ENCODE measurements around the gene NCBP3.

The NCBP3 gene

DNA sequence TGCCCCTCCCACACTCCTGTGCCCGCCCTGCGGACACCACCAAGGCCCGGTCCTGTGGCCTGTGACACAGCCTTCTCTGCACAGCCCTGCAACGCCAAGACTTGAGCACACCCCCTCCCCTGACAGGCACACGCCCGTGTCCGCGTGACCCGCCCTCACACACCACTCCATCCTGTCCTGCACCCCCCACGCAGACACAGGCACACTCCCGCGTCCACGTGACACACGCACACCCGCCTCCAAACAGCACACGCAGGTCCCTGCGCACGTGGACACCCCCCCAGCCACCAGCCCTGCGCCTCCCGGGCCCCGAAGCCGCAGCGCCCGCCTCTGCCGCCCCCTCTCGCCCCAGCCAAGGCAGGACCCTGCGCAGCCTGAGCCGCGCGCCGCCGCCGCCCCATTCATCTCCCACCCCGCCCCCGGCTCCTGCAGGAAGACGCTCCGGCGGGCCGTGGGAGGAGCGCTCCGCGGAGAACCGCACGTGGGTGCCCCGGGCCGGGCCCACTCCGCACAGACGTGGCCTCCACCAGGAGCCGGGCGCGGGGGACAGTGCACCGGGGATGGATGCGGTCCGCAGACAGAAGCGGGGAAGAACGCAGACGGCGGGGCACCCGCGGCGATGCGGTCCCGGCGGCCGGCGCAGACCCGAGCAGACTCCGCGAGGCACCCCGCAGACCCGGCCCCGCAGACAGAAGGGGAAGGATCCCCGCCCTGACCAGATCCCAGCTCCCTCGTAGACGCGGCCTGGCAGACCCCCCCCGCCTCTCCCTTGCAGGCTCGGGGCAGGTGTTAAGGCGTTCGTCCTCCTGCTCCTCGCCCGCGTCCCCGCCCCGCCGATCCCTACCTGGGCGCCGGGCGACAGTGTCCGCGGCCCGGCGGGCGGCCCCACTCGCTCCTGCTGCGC, 46.3 kb upstream of the NCBP3 start (continued):
- TF ChIP-seq, protein P1, sequence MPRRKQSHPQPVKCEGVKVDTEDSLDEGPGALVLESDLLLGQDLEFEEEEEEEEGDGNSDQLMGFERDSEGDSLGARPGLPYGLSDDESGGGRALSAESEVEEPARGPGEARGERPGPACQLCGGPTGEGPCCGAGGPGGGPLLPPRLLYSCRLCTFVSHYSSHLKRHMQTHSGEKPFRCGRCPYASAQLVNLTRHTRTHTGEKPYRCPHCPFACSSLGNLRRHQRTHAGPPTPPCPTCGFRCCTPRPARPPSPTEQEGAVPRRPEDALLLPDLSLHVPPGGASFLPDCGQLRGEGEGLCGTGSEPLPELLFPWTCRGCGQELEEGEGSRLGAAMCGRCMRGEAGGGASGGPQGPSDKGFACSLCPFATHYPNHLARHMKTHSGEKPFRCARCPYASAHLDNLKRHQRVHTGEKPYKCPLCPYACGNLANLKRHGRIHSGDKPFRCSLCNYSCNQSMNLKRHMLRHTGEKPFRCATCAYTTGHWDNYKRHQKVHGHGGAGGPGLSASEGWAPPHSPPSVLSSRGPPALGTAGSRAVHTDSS (tag by site-specific recombination; IDR thresholded peaks at IDR 0.05): no peak
- TF ChIP-seq, protein P2, sequence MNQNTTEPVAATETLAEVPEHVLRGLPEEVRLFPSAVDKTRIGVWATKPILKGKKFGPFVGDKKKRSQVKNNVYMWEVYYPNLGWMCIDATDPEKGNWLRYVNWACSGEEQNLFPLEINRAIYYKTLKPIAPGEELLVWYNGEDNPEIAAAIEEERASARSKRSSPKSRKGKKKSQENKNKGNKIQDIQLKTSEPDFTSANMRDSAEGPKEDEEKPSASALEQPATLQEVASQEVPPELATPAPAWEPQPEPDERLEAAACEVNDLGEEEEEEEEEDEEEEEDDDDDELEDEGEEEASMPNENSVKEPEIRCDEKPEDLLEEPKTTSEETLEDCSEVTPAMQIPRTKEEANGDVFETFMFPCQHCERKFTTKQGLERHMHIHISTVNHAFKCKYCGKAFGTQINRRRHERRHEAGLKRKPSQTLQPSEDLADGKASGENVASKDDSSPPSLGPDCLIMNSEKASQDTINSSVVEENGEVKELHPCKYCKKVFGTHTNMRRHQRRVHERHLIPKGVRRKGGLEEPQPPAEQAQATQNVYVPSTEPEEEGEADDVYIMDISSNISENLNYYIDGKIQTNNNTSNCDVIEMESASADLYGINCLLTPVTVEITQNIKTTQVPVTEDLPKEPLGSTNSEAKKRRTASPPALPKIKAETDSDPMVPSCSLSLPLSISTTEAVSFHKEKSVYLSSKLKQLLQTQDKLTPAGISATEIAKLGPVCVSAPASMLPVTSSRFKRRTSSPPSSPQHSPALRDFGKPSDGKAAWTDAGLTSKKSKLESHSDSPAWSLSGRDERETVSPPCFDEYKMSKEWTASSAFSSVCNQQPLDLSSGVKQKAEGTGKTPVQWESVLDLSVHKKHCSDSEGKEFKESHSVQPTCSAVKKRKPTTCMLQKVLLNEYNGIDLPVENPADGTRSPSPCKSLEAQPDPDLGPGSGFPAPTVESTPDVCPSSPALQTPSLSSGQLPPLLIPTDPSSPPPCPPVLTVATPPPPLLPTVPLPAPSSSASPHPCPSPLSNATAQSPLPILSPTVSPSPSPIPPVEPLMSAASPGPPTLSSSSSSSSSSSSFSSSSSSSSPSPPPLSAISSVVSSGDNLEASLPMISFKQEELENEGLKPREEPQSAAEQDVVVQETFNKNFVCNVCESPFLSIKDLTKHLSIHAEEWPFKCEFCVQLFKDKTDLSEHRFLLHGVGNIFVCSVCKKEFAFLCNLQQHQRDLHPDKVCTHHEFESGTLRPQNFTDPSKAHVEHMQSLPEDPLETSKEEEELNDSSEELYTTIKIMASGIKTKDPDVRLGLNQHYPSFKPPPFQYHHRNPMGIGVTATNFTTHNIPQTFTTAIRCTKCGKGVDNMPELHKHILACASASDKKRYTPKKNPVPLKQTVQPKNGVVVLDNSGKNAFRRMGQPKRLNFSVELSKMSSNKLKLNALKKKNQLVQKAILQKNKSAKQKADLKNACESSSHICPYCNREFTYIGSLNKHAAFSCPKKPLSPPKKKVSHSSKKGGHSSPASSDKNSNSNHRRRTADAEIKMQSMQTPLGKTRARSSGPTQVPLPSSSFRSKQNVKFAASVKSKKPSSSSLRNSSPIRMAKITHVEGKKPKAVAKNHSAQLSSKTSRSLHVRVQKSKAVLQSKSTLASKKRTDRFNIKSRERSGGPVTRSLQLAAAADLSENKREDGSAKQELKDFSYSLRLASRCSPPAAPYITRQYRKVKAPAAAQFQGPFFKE (tag by site-specific recombination; IDR thresholded peaks at IDR 0.05; ENCODE audit: borderline replicate concordance): no peak
- TF ChIP-seq ZNF660 (tag by site-specific recombination; IDR thresholded peaks at IDR 0.05) (no peak), ZNF155 (tag by site-specific recombination; IDR thresholded peaks at IDR 0.05) (no peak), KLF7 (tag by site-specific recombination; IDR thresholded peaks at IDR 0.05; ENCODE audit: borderline replicate concordance) (peak; percentile 84), BCL11A (tag by site-specific recombination; IDR thresholded peaks at IDR 0.05; ENCODE audit: low read depth) (peak; percentile 82), ZNF221 (tag by site-specific recombination; IDR thresholded peaks at IDR 0.05; ENCODE audit: borderline replicate concordance) (no peak), ZSCAN30 (tag by site-specific recombination; IDR thresholded peaks at IDR 0.05) (no peak), HOXA7 (CRISPR knock-in tag; IDR thresholded peaks at IDR 0.05; ENCODE audit: borderline replicate concordance) (no peak), ZNF76 (tag by site-specific recombination; IDR thresholded peaks at IDR 0.05; ENCODE audit: borderline replicate concordance, low read depth) (no peak), ZNF571 (tag by site-specific recombination; IDR thresholded peaks at IDR 0.05) (no peak), ZNF600 (tag by site-specific recombination; IDR thresholded peaks at IDR 0.05) (peak; percentile 69; the same call in 1 of the 2 replicates), GLIS1 (tag by site-specific recombination; IDR thresholded peaks at IDR 0.05) (peak; percentile 99), ZNF768 (tag by site-specific recombination; IDR thresholded peaks at IDR 0.05) (no peak; the same call in 1 of the 2 replicates), ZNF791 (tag by site-specific recombination; IDR thresholded peaks at IDR 0.05) (no peak), ZNF701 (tag by site-specific recombination; IDR thresholded peaks at IDR 0.05) (no peak), ZNF214 (tag by site-specific recombination; IDR thresholded peaks at IDR 0.05; ENCODE audit: borderline replicate concordance) (no peak), OVOL3 (tag by site-specific recombination; IDR thresholded peaks at IDR 0.05) (no peak), ZNF555 (tag by site-specific recombination; conservative IDR thresholded peaks at IDR 0.05) (no peak), SP2 (tag by site-specific recombination; IDR thresholded peaks at IDR 0.05) (peak; percentile 95)
- TF ChIP-seq, protein P3, sequence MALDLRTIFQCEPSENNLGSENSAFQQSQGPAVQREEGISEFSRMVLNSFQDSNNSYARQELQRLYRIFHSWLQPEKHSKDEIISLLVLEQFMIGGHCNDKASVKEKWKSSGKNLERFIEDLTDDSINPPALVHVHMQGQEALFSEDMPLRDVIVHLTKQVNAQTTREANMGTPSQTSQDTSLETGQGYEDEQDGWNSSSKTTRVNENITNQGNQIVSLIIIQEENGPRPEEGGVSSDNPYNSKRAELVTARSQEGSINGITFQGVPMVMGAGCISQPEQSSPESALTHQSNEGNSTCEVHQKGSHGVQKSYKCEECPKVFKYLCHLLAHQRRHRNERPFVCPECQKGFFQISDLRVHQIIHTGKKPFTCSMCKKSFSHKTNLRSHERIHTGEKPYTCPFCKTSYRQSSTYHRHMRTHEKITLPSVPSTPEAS (tag by site-specific recombination; IDR thresholded peaks at IDR 0.05): peak; percentile 43; the same call in 1 of the 2 replicates
- TF ChIP-seq, protein P4, sequence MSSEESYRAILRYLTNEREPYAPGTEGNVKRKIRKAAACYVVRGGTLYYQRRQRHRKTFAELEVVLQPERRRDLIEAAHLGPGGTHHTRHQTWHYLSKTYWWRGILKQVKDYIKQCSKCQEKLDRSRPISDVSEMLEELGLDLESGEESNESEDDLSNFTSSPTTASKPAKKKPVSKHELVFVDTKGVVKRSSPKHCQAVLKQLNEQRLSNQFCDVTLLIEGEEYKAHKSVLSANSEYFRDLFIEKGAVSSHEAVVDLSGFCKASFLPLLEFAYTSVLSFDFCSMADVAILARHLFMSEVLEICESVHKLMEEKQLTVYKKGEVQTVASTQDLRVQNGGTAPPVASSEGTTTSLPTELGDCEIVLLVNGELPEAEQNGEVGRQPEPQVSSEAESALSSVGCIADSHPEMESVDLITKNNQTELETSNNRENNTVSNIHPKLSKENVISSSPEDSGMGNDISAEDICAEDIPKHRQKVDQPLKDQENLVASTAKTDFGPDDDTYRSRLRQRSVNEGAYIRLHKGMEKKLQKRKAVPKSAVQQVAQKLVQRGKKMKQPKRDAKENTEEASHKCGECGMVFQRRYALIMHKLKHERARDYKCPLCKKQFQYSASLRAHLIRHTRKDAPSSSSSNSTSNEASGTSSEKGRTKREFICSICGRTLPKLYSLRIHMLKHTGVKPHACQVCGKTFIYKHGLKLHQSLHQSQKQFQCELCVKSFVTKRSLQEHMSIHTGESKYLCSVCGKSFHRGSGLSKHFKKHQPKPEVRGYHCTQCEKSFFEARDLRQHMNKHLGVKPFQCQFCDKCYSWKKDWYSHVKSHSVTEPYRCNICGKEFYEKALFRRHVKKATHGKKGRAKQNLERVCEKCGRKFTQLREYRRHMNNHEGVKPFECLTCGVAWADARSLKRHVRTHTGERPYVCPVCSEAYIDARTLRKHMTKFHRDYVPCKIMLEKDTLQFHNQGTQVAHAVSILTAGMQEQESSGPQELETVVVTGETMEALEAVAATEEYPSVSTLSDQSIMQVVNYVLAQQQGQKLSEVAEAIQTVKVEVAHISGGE (tag by site-specific recombination; conservative IDR thresholded peaks at IDR 0.05; ENCODE audit: low read depth): no peak; the same call in 1 of the 2 replicates
- TF ChIP-seq, protein P5, sequence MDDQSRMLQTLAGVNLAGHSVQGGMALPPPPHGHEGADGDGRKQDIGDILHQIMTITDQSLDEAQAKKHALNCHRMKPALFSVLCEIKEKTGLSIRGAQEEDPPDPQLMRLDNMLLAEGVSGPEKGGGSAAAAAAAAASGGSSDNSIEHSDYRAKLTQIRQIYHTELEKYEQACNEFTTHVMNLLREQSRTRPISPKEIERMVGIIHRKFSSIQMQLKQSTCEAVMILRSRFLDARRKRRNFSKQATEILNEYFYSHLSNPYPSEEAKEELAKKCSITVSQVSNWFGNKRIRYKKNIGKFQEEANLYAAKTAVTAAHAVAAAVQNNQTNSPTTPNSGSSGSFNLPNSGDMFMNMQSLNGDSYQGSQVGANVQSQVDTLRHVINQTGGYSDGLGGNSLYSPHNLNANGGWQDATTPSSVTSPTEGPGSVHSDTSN (CRISPR knock-in tag; IDR thresholded peaks at IDR 0.05): no peak; the same call in 1 of the 2 replicates
- TF ChIP-seq, protein P6, sequence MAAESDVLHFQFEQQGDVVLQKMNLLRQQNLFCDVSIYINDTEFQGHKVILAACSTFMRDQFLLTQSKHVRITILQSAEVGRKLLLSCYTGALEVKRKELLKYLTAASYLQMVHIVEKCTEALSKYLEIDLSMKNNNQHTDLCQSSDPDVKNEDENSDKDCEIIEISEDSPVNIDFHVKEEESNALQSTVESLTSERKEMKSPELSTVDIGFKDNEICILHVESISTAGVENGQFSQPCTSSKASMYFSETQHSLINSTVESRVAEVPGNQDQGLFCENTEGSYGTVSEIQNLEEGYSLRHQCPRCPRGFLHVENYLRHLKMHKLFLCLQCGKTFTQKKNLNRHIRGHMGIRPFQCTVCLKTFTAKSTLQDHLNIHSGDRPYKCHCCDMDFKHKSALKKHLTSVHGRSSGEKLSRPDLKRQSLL (tag by site-specific recombination; IDR thresholded peaks at IDR 0.05): no peak

Data from HEK293 (cell line).